CD14-positive monocyte (primary cell): ENCODE results near the gene KCNJ16. TPM values are rescaled to one million over a fixed set of nuclear protein-coding genes. Genes with fewer than 3 reads are reported as not detected.

Experiments used
- DNase-seq, 3 donors: peaks; one replicate each; pipeline ENCODE4 v3.0.0-alpha.2; 2011 to 2022
- H2AFZ ChIP-seq: 2 replicates; pipeline ENCODE4 v1.6.0; 2012; ENCODE audit warnings: mild to moderate bottlenecking, low read depth, low read length, inconsistent platforms; ENCODE audit not compliant: insufficient read depth, poor library complexity, severe bottlenecking
- H3K27ac ChIP-seq, 2 donors: 1 replicate in 1 of 2; 2 replicates in 1 of 2; pipeline ENCODE4 v1.5.1; 2012 to 2013; ENCODE audit warnings: low read length in 2 of 2, control low read depth in 1 of 2, inconsistent platforms in 1 of 2, low read depth in 1 of 2, mild to moderate bottlenecking in 1 of 2
- H3K27me3 ChIP-seq, 2 donors: one replicate each; pipeline versions ENCODE4 v1.6.0 to v1.6.1; 2011 to 2013; ENCODE audit warnings: low read length in 2 of 2; ENCODE audit not compliant: control insufficient read depth in 2 of 2, insufficient read depth in 2 of 2
- H3K36me3 ChIP-seq, 2 donors: replicated peaks in 1 of 2; 1 replicate in 1 of 2; 2 replicates in 1 of 2; pipeline versions ENCODE4 v1.5.1 to v1.6.1; 2012 to 2013; ENCODE audit warnings: low read length in 2 of 2, control low read depth in 1 of 2, inconsistent platforms in 1 of 2, mild to moderate bottlenecking in 1 of 2; ENCODE audit not compliant: insufficient read depth in 2 of 2, control insufficient read depth in 1 of 2
- H3K4me1 ChIP-seq, 2 donors: 1 replicate in 1 of 2; 2 replicates in 1 of 2; pipeline versions ENCODE4 v1.5.1 to v1.6.1; 2012 to 2013; ENCODE audit warnings: low read length in 2 of 2, control low read depth in 1 of 2, inconsistent platforms in 1 of 2, mild to moderate bottlenecking in 1 of 2, moderate library complexity in 1 of 2; ENCODE audit not compliant: insufficient read depth in 2 of 2, control insufficient read depth in 1 of 2
- H3K4me2 ChIP-seq: replicated peaks from 2 replicates; pipeline ENCODE3; 2012; ENCODE audit warnings: low read length, moderate library complexity, mild to moderate bottlenecking; ENCODE audit not compliant: poor library complexity, severe bottlenecking; ENCODE audit errors: extremely low read depth
- H3K4me3 ChIP-seq, 3 experiments: fragments of 200-600 bp in 1 of 3; sonication (generic) in 1 of 3; replicated peaks in 1 of 3; 1 replicate in 2 of 3; 2 replicates in 1 of 3; pipeline ENCODE4 v1.5.1; 2011 to 2013; ENCODE audit warnings: low read length in 3 of 3, mild to moderate bottlenecking in 3 of 3, control low read depth in 2 of 3, low read depth in 2 of 3, inconsistent platforms in 1 of 3, moderate library complexity in 1 of 3
- H3K79me2 ChIP-seq: 2 replicates; pipeline ENCODE4 v1.6.0; 2012; ENCODE audit warnings: mild to moderate bottlenecking, control low read depth, inconsistent platforms, low read length, moderate library complexity; ENCODE audit not compliant: insufficient read depth
- H3K9ac ChIP-seq: 2 replicates; pipeline ENCODE4 v1.6.0; 2017; ENCODE audit warnings: low read length, mild to moderate bottlenecking; ENCODE audit not compliant: insufficient read depth, poor library complexity, severe bottlenecking
- H3K9me3 ChIP-seq, 2 donors: replicated peaks in 1 of 2; 1 replicate in 1 of 2; 2 replicates in 1 of 2; pipeline versions ENCODE4 v1.5.1 to v1.6.1; 2012 to 2013; ENCODE audit warnings: low read length in 2 of 2, control low read depth in 1 of 2; ENCODE audit not compliant: control insufficient read depth in 1 of 2, insufficient read depth in 1 of 2
- H4K20me1 ChIP-seq: 2 replicates; pipeline ENCODE4 v1.6.0; 2012; ENCODE audit warnings: mild to moderate bottlenecking, low read length, control low read depth, moderate library complexity; ENCODE audit not compliant: insufficient read depth
- H3K27ac Mint-ChIP-seq, 7 donors: one replicate each; pipeline ENCODE4 v1.8.0; 2020; ENCODE audit warnings: mild to moderate bottlenecking in 7 of 7, mixed read lengths in 7 of 7, moderate library complexity in 6 of 7, inconsistent platforms in 2 of 7
- H3K27me3 Mint-ChIP-seq, 3 donors: one replicate each; pipeline ENCODE4 v1.8.0; 2021 to 2022; ENCODE audit warnings: low read depth in 3 of 3, mild to moderate bottlenecking in 3 of 3, mixed read lengths in 3 of 3, moderate library complexity in 3 of 3, inconsistent platforms in 1 of 3
- H3K36me3 Mint-ChIP-seq, 2 donors: one replicate each; pipeline ENCODE4 v1.8.0; 2020; ENCODE audit warnings: mixed read lengths in 2 of 2, inconsistent platforms in 1 of 2, mild to moderate bottlenecking in 1 of 2
- H3K4me1 Mint-ChIP-seq: one replicate; pipeline ENCODE4 v1.8.0; 2020; ENCODE audit warnings: mild to moderate bottlenecking, mixed read lengths
- H3K4me3 Mint-ChIP-seq, 2 donors: one replicate each; pipeline ENCODE4 v1.8.0; 2020; ENCODE audit warnings: mild to moderate bottlenecking in 2 of 2, mixed read lengths in 2 of 2, moderate library complexity in 1 of 2
- H3K9me3 Mint-ChIP-seq, 7 donors: one replicate each; pipeline ENCODE4 v1.8.0; 2020 to 2022; ENCODE audit warnings: mixed read lengths in 7 of 7, mild to moderate bottlenecking in 6 of 7, moderate library complexity in 6 of 7, inconsistent platforms in 2 of 7
- CTCF ChIP-seq: fragments of 200-600 bp; IDR thresholded peaks from one replicate; pipeline ENCODE4 v1.8.0; 2022; ENCODE audit warnings: antibody characterized with exemption, mild to moderate bottlenecking
- WGBS: methylation state at CpG from one replicate; pipeline ENCODE4 v1.1.5; 2013; ENCODE audit warnings: missing lambda C conversion rate; ENCODE audit not compliant: insufficient coverage; 5-methylcytosine and 5-hydroxymethylcytosine counted together
- intact Hi-C, 2 donors: fragments of 100-400 bp; cut with micrococcal nuclease; formaldehyde crosslinking; loops; one replicate each; pipeline versions ENCODE4 v1.15.0 to v1.15.1; 2023
- polyA plus RNA-seq, 3 donors: library from polyadenylated mRNA; depleted of rRNA in 1 of 3; unstranded in 2 of 3; stranded (reverse) in 1 of 3; fragments of 300-500 nt in 2 of 3; fragments of >200 nt in 1 of 3; fragmentation: Illumina TruSeq in 2 of 3; gene quantifications; 1 replicate in 2 of 3; 2 replicates in 1 of 3; pipeline ENCODE4 v1.2.3, GENCODE V29; 2012 to 2021

Gene KCNJ16
- polyA plus RNA-seq, 3 donors = not detected

- Histone ChIP-seq H3K9me3 (no peaks in the 10 kb centered on the region), H3K27me3 (no peaks in the 10 kb centered on the region), H3K4me1 (peaks cover 11 to 12% of the 10 kb centered on the region in 2 donors), H3K4me2 (no peak overlapping the region), H3K27ac (no peak overlapping the region), H3K79me2 (no peaks in the 10 kb centered on the region), H3K9ac (no peak overlapping the region), H4K20me1 (no peaks in the 10 kb centered on the region), H2AFZ (no peak overlapping the region), H3K4me3 (no peak overlapping the region), H3K36me3 (no peaks in the 10 kb centered on the region)
- Mint-ChIP-seq H3K4me1 (peaks cover 10% of the 10 kb centered on the region), H3K27me3 (peaks cover 1 to 2% (median 1%) of the 10 kb centered on the region in 3 donors), H3K4me3 (no peak overlapping the region), H3K36me3 (no peaks in the 10 kb centered on the region), H3K27ac (no peak overlapping the region), H3K9me3 (peaks cover 0 to 8% (median 2%) of the 10 kb centered on the region in 7 donors)
- no peak for DNase-seq
- intact Hi-C loops = no loop called here
- no peak for TF ChIP-seq CTCF
These were observed 40.1 kb downstream of the KCNJ16 start for GRCh38 chr17:70115126-70115525.

DNA sequence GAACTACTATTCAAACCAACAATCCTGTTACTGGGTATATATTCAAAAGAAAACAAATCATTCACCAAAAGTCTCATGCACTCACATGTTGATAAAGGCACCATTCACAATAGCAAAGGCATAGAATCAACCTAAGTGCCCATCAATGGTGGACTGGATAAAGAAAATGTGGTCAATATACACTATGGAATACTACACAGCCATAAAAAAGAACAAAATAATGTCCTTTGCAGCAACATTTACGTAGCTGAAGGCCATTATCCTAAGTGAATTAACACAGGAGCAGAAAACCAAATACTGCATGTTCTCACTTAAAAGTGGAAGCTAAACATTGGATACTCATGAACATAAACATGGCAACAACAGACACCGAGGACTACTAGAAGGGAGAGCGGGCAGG, 41.9 kb downstream of the KCNJ16 start:
- Histone ChIP-seq H3K79me2 (no peaks in the 10 kb centered on the region), H3K27me3 (no peaks in the 10 kb centered on the region), H3K27ac (no peak overlapping the region), H3K4me3 (no peak overlapping the region), H3K4me1 (peaks cover 29 to 30% of the 10 kb centered on the region in 2 donors), H4K20me1 (no peaks in the 10 kb centered on the region), H3K9me3 (no peaks in the 10 kb centered on the region), H3K36me3 (no peaks in the 10 kb centered on the region), H3K9ac (no peak overlapping the region), H2AFZ (no peak overlapping the region), H3K4me2 (no peak overlapping the region)
- WGBS = 92% methylated on average over 2 of the region's 3 CpGs
- no peak overlapping the region for H3K27ac Mint-ChIP-seq
- TF ChIP-seq CTCF = no peak
- intact Hi-C loops = no loop called here
- H3K36me3 Mint-ChIP-seq = no peaks in the 10 kb centered on the region
- H3K9me3 Mint-ChIP-seq = peaks cover 0 to 3% (median 0%) of the 10 kb centered on the region in 7 donors
- no peak for DNase-seq
- peaks cover 27% of the 10 kb centered on the region for H3K4me1 Mint-ChIP-seq
- H3K27me3 Mint-ChIP-seq = peaks cover 0 to 6% (median 1%) of the 10 kb centered on the region in 3 donors
- no peak overlapping the region for H3K4me3 Mint-ChIP-seq
